Measurements from ENCODE around the gene MAN1A1.

DNA sequence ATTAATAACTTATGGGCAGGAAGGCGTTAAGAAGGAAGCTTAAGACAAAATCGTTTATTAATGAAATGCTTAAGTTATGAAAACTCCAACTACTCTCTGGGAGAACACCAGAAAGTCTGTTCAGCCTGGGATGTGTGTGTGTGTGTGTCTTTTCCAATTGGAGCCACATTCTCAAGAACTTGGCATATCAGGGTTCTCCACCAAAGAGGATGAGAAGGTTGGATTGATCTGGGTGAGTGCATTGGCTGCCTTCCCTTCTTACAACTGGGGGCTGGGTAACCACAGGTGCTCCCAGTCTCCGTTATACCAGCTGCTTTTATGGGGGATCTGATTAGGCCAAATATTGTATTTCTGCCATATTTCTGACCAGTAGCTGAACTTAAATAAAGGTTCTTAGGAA, 102.1 kb downstream of the MAN1A1 start:
- TF ChIP-seq, protein P1, sequence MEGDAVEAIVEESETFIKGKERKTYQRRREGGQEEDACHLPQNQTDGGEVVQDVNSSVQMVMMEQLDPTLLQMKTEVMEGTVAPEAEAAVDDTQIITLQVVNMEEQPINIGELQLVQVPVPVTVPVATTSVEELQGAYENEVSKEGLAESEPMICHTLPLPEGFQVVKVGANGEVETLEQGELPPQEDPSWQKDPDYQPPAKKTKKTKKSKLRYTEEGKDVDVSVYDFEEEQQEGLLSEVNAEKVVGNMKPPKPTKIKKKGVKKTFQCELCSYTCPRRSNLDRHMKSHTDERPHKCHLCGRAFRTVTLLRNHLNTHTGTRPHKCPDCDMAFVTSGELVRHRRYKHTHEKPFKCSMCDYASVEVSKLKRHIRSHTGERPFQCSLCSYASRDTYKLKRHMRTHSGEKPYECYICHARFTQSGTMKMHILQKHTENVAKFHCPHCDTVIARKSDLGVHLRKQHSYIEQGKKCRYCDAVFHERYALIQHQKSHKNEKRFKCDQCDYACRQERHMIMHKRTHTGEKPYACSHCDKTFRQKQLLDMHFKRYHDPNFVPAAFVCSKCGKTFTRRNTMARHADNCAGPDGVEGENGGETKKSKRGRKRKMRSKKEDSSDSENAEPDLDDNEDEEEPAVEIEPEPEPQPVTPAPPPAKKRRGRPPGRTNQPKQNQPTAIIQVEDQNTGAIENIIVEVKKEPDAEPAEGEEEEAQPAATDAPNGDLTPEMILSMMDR (IDR thresholded peaks at IDR 0.05), result no peak
- no peak for TF ChIP-seq POLR2A (IDR thresholded peaks at IDR 0.05)

Measured in right lobe of liver (tissue), 4 donors.